ENCODE results near the gene MRPL40.
"Not testable (repeated sequence)": the region's sequence is repeated elsewhere in the genome, so short reads cannot be mapped to it uniquely, and the experiment has no call there.

MRPL40 gene

GRCh38 chr22:19440411-19441195 lies 8.3 kb downstream of the MRPL40 start:
- no peak for DNase-seq (ENCODE audit: low read depth in 2 of 2)

GRCh38 chr22:19442166-19442565 lies 9.8 kb downstream of the MRPL40 start:
- no peak for DNase-seq (ENCODE audit: low read depth in 2 of 2)

DNA sequence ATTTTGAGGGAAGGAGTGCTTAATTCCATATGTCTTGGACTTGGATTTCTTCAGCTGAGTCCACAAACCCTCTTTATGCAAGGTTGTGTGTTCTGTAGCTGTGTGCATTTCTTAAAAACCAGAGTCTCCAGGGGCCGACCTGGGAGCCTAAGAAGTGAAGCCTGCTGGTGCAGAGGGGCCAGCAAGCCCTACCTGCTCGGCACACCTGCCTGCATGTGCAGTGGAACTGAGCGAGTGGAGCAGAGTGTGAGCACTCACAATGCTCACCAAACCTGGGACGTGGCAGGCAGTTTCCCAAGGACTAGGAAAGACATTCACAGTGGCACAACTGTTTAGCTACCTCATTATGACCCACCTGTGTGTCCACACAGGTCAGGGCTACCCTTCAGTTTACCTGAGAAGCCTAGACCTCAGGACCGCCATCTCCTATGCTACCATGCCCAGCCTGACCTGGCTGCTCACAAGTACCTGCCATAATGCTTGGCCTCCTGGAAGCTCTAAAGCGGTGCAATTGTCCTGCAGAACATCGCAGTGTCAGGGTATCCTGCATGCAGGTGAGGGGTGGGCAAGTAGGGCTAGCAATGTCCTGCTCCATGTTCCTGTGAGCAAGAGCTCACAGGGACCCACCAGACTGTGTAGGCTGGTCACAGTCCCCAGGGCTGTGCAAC lies 11.3 kb downstream of the MRPL40 start:
- no peak for DNase-seq (ENCODE audit: low read depth in 2 of 2)

- DNase-seq (ENCODE audit: low read depth in 2 of 2) = not testable (repeated sequence)
Measured at GRCh38 chr22:19445279-19445982, 13.1 kb downstream of the MRPL40 start.

DNA sequence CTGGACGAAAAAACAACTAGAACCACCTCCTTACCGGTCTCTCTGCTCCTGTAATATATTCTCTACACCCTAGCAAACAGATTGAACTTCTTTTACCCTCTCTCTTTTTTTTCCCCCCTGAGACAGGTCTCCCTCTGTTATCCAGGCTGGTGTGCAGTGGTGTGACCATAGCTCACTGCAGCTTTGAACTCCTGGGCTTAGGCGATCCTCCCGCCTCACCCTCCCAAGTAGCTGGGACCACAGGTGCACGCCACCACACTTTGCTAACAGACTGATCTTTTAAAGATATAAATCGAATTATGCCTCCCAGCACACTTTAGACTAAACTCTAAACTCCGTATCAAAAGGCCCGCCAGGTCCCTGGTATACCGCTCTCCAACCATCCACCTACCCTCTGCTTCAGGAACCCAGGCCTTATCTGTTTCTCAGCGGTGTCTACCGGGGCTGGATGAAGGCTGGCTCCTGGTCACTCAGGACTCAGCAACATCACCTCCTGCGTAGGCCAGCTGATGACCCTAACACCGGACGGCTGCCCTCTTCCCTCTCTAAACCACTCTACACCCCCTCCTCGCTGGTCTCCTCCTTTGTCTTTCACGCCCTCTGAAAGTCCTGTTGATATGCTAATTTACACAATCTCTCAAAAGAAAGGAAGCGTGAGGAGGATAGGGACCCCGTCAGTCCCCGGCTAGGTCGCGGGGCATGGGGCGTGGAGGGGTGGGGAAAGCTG lies 14.4 kb downstream of the MRPL40 start:
- no peak for DNase-seq (ENCODE audit: low read depth in 2 of 2)

DNA sequence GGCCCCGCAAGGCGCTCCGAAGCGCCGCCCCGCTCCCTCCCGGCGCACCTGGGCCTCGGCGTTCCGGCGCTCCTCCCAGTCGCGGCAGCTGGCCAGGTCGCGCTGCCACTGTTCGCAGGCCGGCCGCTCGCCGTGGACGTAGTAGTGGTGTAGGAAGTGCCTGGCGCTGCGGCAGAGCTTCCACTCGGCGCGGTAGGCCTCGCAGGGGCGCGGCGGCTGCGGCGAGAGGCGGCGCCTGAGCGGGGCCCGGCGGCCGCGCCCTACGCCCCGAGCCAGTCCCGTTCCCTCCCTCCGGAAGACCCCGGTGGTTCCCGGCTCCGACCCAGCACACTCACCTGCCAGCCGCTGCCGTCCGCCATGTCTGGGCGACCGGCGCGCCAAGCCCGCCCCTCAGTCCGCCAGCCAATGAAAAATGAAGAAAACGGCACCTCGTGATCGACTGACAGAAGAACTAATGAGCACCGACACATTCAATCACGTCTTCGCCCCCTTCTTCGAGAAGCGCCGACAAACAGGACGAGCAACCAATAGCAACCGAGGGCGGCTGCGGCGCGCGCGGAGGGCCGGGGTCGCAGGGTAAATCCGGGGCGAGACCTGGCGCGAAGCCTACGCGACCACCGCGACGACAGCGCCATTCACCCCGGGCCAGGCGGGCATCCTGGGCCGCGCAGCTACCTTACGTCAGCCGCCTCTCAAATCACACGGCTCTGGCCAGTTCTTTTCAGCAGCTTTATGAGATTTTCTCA lies 15.2 kb downstream of the MRPL40 start, which contains the start of gene C22orf39:
C22orf39 (minus strand) TSS at position 382 of the 746 bp plus-strand sequence; CDS start at position 359, 23 bp downstream.
- DNase-seq (ENCODE audit: low read depth in 2 of 2) = peak; percentile 73 to 77

DNA sequence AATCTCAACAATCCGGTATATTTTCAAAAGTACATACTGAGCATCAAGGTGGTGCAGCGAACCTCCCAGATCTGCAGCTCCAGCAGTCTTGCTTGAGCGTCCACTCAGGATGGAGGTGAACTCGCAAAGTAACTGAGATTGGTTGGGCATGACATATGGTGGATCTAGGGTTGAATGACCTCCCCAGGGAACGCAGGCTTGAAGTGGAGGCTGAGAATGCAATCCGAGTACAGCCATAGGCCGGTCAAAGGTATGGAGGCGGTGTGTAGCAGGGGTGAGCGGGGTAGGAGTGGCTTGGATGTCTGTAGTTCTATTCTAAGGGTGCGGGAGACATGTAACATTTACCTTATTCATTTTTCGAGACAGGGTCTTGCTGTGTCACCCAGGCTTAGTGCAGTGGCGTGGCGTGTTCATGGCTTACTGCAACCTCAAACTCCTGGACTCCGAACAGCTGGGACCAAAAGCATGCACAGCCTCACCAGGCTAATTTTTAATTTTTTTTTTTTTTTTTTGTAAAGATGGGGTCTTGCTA lies 15.8 kb downstream of the MRPL40 start:
- no peak for DNase-seq (ENCODE audit: low read depth in 2 of 2)

GRCh38 chr22:19448739-19449421 lies 16.5 kb downstream of the MRPL40 start:
- no peak for DNase-seq (ENCODE audit: low read depth in 2 of 2)

DNA sequence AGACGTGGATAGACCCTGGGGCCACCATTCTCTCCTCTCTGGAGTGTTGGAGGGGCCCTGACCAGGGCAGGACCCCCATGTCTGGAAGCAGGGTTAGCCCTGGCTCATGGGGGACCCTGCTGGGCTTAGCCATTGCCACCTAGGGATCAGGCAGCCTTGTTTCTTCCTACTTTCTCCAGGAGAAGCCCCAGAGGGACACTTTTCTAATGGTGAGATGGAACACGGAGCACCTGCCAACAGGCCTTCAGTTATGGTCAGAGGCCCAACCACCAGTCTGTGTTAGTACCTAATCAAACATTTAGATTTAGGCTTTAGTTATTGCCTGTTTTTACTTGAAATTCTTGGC lies 17.1 kb downstream of the MRPL40 start:
- DNase-seq (ENCODE audit: low read depth in 2 of 2) = no peak

GRCh38 chr22:19450363-19451175 lies 18.2 kb downstream of the MRPL40 start:
- no peak for DNase-seq (ENCODE audit: low read depth in 2 of 2)

DNA sequence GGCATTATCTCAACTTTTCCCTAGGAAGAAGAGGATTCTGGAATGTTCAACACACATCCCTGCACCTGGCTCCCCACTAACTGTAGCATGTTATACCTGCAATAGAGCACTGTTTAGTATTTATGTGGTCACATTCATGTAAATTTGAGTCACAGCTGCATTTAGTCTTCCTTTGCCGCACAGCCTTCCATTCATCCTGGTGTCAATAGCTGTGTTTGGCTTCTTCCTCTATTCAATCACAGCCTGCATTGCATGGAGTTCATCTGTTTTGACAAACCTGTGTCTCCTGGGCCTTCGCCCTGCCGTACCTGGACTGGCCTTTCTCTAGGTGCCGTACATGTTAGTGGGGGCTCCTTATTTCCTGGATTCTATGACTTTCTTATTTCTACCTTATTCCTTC lies 19.2 kb downstream of the MRPL40 start:
- DNase-seq (ENCODE audit: low read depth in 2 of 2) = no peak

- no peak for DNase-seq (ENCODE audit: low read depth in 2 of 2)
Measured at GRCh38 chr22:19453718-19454117, 21.4 kb downstream of the MRPL40 start.

- DNase-seq (ENCODE audit: low read depth in 2 of 2) = no peak
Measured at GRCh38 chr22:19454156-19454555, 21.8 kb downstream of the MRPL40 start.

GRCh38 chr22:19455033-19455432 lies 22.7 kb downstream of the MRPL40 start:
- no peak for DNase-seq (ENCODE audit: low read depth in 2 of 2)

- DNase-seq (ENCODE audit: low read depth in 2 of 2) = no peak
Measured at GRCh38 chr22:19455585-19456370, 23.4 kb downstream of the MRPL40 start.

GRCh38 chr22:19456541-19456940 lies 24.2 kb downstream of the MRPL40 start:
- no peak for DNase-seq (ENCODE audit: low read depth in 2 of 2)

GRCh38 chr22:19457828-19458428 lies 25.6 kb downstream of the MRPL40 start:
- no peak for DNase-seq (ENCODE audit: low read depth in 2 of 2)

DNA sequence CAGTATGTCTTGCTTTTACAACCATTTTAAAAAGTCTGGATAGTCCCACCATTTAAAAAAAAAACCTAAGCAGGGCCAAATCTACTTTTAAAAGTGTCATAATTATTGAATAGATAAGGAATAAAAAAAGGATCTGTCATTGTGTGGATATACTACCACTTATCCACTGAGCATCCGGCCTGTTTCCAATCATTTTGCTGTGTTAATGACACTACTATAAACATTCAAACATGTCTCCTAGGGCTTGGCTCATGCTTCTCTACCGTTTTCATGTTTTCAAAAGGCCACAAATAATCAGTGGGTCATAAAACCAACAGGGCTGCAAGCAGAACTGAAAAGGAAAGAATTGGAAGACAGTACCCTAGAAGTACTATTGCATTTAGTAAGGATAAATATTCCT lies 27.7 kb downstream of the MRPL40 start:
- DNase-seq (ENCODE audit: low read depth in 2 of 2) = no peak

All from stimulated activated CD8-positive, alpha-beta memory T cell treated with anti-CD3 and anti-CD28 coated beads, Interleukin-7, amount 100 ng/mL, for 1 hour (primary cell).